Measurements from ENCODE around the gene RINL.

RINL gene

GRCh38 chr19:38848299-38849146 is 29.6 kb downstream of the RINL start:
- DNase-seq = no peak

GRCh38 chr19:38846097-38846496 is 32.0 kb downstream of the RINL start:
- DNase-seq = no peak

DNA sequence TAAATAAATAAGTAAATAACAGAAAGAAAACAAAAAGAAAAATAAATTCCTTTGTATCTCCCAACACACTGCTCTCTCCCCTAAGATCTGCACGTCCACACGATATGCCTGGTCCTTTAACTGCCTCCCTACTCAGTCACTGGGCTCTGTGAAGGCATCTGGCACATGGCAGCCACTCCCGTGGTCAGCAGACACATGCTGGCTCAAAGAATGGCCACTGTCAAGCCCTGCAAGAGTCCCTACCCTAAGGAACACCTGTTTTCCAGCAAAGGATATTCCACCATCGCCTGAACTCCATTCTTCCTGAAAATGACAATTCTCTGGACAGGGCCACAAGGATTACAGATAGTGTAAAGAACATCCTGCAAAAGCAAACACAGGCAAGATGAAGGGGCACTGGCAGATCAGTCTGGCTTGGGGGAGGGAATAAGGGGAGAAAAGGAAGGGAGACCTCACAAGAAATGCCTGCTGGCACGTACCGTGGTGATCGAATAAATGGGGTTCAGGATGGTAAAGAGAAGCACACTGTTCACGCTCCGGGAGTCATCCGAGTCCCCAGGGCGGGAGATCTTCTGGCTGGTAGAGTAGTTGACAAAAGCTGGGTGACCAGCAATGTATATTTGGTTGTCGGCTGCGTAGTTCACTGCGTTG is 32.6 kb downstream of the RINL start:
- no peak for DNase-seq

DNA sequence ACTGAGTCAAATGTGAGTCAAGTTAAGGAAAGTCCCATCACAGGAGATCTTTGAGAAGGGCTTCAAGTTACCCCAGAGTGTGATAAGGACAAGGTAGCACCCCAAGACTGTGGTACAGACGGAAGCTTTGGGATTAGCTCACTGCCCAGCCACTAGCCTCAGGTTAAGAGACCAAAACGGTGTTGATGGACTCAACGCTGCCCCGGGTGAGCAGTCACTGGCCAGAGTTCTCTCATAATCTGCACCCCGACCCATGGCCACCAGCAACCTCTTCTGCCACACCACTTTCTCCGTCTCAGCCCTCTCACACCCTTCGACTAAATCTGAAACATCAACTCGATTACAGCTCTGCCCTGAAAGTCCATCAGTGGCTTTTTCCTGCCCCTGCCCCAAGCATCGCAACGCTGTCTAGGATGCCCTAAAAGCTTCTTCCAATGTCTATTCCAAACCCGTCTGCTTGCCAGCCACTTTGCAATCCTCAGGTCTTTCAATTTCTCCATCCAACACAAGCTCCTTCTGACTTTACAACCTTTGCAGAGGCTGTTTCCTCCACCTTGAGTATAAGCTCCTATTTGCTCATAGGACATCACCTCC is 33.9 kb downstream of the RINL start:
- no peak for DNase-seq

DNA sequence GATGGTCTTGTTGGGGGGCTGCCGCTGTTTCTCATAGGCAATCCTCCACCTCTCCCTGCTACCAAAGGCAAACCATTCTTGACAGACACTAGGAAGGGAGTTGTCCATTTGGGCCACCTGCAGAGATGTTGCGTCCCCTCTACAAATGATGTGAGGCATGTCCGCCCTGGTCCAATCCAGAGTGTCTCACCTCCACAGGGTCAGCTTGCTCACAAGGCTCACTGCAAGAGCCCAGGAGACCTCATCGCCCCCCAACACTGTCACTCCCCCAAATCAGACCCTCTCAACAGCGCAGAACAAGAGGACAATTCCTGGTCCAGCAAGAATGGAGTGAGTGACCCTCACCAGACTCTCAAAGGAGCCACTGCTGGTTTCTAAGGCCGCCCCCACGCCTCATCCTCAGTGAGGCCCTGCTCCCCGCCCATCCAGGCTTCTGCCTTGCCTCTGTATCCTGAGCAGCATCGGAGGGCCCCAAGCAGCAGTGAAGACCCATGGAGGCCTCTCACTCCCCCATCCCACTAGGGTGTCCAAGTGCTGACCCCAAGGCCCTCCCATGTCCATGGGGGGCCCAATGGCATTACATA is 34.8 kb downstream of the RINL start:
- no peak for DNase-seq

DNA sequence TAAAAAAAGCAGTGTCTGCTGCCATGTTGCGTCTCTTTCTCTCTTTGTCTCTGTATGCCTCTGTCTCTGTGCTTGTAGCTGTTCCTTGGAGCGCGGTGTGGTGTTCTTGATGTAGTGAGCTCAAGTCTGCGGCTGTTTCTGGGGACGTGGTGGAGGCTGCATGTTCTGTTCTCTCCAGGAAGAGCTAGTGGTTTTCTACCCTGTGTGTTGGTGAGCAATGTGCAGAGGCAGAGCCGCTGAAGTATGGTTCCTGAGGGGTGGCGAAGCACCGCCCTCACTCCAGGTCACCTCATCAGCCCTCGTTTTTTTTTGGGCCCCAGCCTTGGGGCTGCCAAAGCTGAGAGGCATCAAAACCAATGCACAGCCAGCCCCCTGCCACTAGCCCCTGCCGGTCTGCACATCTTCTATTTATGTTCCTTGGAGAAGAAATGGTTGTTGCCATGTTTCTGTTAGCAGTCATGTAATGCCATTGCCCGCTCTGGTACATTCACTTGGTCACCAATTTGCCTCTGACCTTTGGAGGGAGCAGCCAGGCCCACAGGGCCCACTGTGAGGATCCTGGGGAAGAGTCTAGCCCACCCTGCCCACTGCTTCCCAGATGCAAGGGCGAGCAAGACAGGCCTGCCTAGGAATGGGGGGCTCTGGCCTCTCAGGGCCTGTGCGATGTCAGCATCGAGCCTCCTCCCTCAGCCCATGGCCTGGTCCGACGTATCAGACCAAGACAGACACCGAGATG is 35.5 kb downstream of the RINL start:
- no peak for DNase-seq

DNA sequence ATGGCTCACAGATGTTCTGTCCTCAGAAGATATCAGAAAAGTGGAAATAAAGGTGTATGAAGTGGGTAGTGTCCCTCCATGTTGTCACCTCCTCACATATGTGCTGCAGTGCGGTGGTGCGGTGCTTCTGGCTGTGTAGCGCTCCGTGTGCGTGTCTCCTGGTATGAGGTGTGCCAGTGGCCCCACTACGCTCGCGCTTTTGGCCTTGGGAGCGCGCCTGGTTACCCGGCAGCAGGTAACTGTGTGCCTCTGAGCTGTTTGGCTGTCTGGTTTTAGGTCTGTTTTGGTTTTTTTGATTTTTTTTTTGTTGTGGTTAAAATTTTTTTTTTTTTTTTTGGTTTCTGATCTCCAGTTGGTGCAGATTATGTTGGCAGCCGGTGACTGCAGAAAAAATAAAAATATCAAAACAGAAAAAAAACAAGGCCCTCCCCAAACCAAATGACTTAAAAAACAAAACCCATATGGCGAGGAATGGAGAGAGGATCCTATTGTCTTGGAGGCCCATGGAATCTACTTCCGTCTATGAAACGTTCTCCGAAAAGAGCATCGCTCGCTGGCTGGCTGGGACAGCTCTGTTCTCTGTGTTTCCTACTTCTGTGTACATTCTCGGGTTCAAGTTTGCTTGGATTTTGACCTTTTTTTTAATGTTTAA is 36.2 kb downstream of the RINL start:
- DNase-seq = no peak

- DNase-seq = no peak
Observed at GRCh38 chr19:38841180-38841766, 36.8 kb downstream of the RINL start.

DNA sequence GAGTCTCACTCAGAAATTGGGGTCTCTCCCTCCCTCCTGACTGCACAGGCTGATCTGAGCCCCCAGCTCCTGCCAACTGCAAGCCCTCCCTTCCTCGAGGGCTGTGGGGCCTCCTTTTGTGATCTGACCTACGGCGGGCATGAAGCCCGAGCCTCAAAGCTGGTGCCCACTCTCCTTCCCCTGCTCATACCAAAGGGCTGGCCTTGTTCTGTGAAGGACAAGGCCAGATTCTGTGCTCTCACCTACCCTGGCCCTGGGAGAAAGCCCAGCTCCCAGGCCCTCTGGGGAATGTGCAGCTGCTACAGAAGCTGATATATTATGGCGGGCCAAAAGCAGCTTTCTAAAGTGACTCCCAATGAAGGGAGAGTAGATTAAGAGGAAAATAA is 37.5 kb downstream of the RINL start:
- no peak for DNase-seq

- no peak for DNase-seq
Observed at GRCh38 chr19:38839816-38840582, 38.1 kb downstream of the RINL start.

DNA sequence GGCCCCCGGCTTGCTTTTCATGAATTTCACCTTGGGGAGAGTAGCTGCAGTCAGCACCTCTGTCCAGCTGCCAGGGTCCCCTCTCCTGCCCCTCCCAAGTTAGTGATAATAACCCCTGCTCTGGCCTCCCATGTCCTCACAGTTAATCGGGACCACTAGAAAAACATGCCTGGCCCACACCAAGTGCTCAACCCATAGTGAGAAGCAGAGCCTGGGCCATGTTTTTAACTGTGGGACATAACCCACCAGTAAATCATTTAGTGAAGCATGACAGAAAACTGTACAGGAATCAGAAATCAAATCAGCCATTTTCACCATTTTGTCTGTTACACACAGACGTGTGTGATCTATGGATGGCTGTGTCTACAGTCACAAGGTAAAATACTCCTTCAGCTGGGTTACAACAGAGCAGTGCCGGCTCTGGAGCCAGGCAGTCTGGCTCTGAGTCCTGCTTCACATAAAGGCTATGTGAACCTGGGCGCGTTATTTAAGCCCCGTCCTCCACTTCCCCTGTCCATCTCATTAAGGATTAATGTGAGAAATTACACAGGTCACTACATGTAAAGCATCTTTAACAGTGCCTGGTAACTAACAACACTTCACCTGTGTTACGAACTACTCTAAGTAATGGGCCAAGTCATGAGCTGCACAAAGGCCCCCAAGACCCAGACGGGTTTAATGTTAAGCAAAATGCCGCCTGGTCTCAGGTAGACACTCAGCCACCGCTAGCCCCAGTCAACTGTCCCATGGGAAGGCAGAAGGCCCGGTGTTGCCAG is 38.9 kb downstream of the RINL start:
- DNase-seq = no peak

- no peak for DNase-seq
Observed at GRCh38 chr19:38838208-38838985, 39.7 kb downstream of the RINL start.

- DNase-seq = no peak
Observed at GRCh38 chr19:38837656-38838121, 40.4 kb downstream of the RINL start.

DNA sequence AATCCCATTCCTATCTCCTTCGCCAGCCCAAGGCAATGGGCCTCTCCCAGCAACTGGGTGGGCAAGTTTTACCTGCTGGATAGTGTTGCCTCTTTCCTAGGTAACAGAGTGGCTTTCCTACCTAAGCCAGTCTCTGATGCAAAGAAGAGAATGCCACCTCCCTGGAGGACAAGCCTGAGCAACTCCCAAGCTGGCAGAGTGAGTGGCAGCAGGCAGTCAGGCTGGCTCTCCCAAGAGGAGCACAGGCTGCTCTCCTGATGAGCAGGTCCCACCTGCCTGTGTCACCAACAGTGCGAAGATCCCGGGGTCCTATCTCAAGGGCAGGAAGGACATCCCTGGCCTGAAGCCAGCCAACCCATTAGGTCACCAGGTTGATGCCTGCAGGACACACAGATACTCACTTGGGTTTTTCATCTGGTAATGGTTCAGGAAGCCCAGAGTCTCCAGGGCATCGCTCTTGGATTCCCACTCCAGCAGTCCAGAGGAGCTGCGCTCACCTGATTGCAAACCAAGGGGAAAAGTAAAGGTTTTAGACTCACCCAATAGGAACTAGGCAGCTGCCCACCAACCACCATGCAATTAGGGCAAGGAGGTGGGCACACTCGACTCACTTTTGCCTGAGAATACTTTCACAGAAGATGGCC is 41.0 kb downstream of the RINL start:
- no peak for DNase-seq

- no peak for DNase-seq
Observed at GRCh38 chr19:38836159-38836982, 41.7 kb downstream of the RINL start.

GRCh38 chr19:38834590-38834989 is 43.5 kb downstream of the RINL start:
- no peak for DNase-seq

DNA sequence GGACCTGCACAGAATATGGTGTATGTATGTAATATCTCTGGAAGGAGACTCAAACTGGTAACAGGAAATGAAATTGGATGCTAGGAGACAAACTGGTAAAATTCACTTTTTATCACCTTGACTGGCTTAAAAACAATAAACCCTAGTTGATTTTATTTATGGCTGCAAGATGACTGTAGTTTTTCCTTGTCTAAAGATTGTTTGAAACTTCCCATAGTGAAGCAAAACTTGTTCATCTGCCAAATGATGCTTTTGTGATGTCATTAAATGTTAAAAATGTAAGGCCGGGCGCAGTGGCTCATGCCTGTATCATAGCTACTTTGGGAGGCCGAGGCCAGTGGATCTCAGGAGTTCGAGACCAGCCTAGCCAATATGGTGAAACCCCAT is 44.0 kb downstream of the RINL start:
- DNase-seq = no peak

GRCh38 chr19:38833092-38833425 is 45.0 kb downstream of the RINL start:
- no peak for DNase-seq
